Cardiac septum (tissue), 1 donor: Measurements from ENCODE around the gene TFDP1. TPM values are rescaled to one million over a fixed set of nuclear protein-coding genes. Genes with fewer than 3 reads are reported as not detected.
A peak's percentile ranks its signal among the peaks of the same experiment; 100 is the strongest.

ENCODE experiments used
- DNase-seq: peaks from one replicate; pipeline ENCODE4 v3.0.0-alpha.2; 2020; ENCODE audit warnings: low spot score
- intact Hi-C: fragments of 100-400 bp; cut with DNase I; formaldehyde crosslinking; loops from one replicate; pipeline ENCODE4 v1.14.0; 2022
- total RNA-seq: library from RNA; stranded (reverse); fragmentation: NEBNext Ultra II Directional; extraction: Animal tissue kit (Norgen Biotek cat#: 25700); gene quantifications from one replicate; pipeline ENCODE4 v1.2.1, GENCODE V29; 2021
- donor health status: DM: no; HTN: no; CAD: no.

The TFDP1 gene
- total RNA-seq, 1 donor from 2014 or later = 38.8 TPM

DNA sequence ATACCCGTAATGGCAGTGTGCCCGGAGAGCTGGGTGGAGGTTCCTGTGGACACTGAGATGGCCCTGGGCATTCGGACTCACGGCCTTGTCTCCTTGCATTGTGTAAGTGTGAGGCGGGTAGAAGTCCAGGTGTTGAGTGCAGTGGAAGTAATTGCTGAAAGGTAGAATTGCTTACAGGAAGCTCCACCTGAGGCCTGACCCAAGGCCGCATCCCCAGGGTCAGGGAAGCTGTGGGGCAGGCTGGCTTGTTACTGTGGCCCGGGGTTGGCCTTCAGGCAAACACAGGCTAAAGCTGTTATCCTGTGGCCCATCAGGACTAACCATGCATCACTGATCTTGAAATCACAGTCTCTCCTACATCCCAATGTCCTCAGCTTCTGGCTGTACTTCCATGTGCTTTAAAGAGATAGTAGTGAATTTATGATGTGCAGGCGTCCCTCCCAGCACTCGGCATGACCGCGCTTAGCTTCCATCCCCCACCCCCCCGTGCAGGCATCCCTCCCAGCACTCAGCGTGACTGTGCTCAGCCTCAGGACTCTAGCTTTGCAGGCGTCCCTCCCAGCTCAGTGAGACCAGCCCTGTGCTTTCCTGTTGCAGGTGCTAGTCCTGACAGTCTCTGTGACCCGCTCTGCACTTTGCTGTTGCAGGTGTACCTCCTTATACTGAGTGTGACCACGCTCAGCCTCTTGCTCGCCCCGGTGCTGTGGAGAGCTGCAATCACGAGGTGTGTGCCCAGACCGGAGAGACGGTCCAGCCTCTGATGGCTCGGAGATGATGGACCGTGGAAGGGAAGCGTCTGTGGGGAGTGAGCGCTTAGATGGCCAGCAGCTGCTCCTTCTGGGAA is 35.6 kb upstream of the TFDP1 start:
- intact Hi-C loops = loop anchor here (5.0 kb wide), 1 partner anchor 92 kb away; no protein-coding TSS in a partner anchor

GRCh38 chr13:113550453-113550852 is 34.1 kb upstream of the TFDP1 start:
- no peak for DNase-seq
- intact Hi-C loops = no loop called here

More for the DNA sequence above, 35.6 kb upstream of the TFDP1 start:
- peak; percentile 65 for DNase-seq

GRCh38 chr13:113551081-113552000 is 33.2 kb upstream of the TFDP1 start:
- intact Hi-C loops = no loop called here
- peak; percentile 60 for DNase-seq

DNA sequence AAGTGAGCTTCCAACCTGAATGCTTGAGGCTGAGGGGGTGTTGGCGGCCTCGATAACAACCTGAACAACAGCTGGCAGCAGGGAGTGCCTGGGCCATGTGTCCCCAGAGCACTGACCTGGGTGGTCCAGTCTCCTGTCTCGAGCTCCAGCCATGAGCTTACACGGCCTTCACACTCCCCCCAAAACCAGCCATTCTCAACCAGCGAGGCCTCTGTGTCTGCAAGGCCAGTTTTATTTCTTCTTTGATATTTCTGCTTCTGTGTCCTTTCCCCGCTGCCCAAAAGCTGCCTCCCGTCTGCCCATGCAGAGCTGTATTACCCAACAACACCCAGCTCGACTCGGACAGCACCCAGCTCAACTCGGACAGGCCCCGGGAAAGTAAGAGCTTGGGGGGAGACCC is 32.5 kb upstream of the TFDP1 start:
- DNase-seq = peak; percentile 53
- intact Hi-C loops = no loop called here

DNA sequence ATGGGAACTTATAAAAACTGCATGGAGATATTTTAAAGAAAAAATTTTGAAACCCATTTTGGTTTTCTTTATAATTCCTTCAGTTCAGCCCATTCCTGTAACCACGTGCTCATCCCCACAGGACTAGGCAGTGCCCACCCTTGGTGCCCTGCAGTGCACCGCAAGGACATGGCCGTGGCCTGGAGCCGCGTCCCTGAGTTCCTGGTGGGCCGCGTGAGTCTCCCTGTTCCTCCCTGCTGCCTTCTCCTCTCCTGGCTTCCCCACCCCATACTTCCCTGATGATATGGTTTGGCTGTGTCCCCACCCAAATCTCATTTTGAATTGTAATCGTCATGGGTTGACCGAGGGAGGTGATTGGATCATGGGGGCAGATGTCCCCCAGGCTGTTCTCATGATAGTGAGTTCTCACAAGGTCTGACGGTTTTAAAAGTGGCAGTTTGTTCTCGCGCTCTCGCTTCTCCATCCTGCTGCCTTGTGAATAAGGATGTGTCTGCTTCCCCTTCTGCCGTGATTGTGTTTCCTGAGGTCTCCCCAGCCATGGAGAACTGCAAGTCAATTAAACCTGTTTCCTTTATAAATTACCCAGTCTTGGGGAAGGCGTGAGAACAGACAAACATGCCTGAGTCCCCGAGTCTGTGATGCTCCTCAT is 31.6 kb upstream of the TFDP1 start:
- DNase-seq = peak; percentile 64
- intact Hi-C loops = no loop called here

DNA sequence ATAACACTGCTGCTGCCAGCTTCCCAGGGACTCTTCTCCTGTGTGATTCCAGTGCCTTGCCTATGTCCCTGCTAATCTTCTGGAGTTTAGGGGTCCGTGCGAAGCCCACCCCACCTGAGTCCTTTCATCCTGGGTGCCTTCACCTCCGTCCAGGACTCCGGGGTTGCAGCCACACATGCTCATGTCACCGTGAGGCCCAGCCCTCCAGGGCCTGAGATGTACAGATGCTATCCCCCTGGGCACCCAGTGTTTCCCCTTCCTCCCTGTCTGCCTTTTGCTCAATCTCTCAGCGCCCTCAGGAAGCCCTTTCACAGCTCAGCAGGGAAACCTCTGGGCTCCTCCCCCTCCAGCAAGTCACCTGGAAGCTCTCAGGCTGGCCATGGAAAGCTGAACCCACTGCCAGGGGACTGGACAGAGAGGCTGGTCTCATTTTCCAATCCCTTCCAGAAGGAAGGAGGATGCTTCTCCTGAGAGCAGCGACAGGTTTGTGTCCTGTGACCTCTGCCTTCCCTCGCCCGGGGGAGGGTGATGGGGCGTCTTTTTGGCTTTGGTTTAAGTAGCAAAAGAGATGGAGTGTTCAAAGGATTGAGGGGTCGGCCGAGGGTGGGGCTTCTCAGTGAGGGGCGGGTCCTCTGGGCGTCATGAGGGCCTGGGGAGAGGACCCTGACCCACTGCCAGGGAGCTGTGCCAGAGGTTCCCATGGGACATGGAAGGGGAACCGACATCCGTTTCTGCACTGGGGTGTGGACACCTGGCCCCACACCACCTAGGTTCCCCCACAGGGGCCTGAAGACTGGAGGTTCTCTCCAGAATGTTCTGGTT is 30.8 kb upstream of the TFDP1 start:
- peak; percentile 51 for DNase-seq
- intact Hi-C loops = no loop called here

- intact Hi-C loops = no loop called here
These were observed 30.2 kb upstream of the TFDP1 start for GRCh38 chr13:113554333-113554700.

DNA sequence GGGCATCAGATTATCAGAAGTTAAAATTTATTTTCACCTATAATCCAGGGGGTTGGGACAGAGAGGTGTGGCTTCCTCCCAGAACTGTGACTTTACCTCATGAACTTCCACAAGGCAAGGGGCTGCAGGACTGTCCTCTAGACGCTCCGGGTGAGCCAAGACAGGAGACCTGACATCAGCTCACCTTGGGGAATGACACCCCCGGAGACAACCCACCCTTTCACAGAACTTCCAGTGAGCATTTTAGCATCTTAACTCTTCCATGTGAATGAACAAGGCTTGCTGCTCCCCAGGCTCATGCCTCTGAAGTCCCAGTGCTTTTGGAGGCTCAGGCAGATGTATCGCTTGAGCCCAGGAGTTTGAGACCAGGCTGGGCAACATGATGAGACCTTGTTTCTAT is 29.4 kb upstream of the TFDP1 start:
- DNase-seq = peak; percentile 59
- intact Hi-C loops = loop anchor here (5.0 kb wide), 1 partner anchor 83 kb away; no protein-coding TSS in a partner anchor

More at GRCh38 chr13:113554333-113554700, 30.2 kb upstream of the TFDP1 start:
- peak; percentile 53 for DNase-seq

- intact Hi-C loops = loop anchor here (5.0 kb wide), 1 partner anchor 85 kb away; no protein-coding TSS in a partner anchor
These were observed 27.5 kb upstream of the TFDP1 start for GRCh38 chr13:113557013-113557412.

GRCh38 chr13:113558461-113558860 is 26.1 kb upstream of the TFDP1 start:
- intact Hi-C loops = loop anchor here (5.0 kb wide), 1 partner anchor 86 kb away; no protein-coding TSS in a partner anchor
- DNase-seq = no peak

More at GRCh38 chr13:113557013-113557412, 27.5 kb upstream of the TFDP1 start:
- no peak for DNase-seq

GRCh38 chr13:113559061-113559460 is 25.5 kb upstream of the TFDP1 start:
- DNase-seq = no peak
- intact Hi-C loops = loop anchor here (5.0 kb wide), 1 partner anchor 87 kb away; no protein-coding TSS in a partner anchor

GRCh38 chr13:113559901-113560644 is 24.5 kb upstream of the TFDP1 start:
- DNase-seq = peak; percentile 74
- intact Hi-C loops = loop anchor here (5.0 kb wide), 1 partner anchor 88 kb away; no protein-coding TSS in a partner anchor

- DNase-seq = peak; percentile 43
- intact Hi-C loops = no loop called here
These were observed 23.7 kb upstream of the TFDP1 start for GRCh38 chr13:113560645-113561416.

DNA sequence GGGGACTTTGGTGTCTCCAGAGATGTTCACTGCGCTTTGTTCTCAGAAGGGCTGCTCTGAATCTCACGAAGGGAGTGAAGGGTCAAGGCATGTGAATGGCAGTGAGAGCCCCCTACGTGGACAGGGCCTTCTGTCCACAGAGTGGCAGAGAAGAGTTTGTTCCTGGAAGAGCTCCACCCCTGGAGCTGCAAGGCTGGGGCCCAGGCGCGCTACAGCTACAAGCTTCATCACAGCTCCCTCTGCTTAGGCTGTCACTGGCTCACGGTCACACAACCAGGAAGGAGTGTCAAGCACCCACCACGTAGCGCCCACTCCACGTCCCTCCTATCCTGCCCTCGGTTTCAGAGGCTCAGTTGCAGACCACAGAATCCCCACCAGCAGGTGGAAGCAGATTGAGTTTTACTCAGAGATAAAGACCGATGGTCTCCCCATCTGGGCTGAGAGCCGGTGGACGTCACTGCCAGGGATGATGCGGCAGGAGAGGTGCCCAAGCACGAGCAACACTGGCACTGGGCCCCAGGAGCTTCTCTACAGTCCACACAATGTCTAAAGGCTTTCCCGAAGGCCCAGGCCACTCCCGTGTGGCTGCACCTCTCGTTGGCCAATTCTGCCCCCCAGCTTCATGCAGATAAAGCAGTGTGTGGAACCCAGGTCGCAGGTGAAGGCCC is 23.0 kb upstream of the TFDP1 start:
- peak; percentile 57 for DNase-seq
- intact Hi-C loops = loop anchor here (2.0 kb wide), 1 partner anchor 103 kb away; no protein-coding TSS in a partner anchor

GRCh38 chr13:113562085-113562749 is 22.3 kb upstream of the TFDP1 start:
- no peak for DNase-seq

GRCh38 chr13:113562844-113563243 is 21.7 kb upstream of the TFDP1 start:
- intact Hi-C loops = loop anchor here (2.0 kb wide), 1 partner anchor 104 kb away; no protein-coding TSS in a partner anchor

More at GRCh38 chr13:113562085-113562749, 22.3 kb upstream of the TFDP1 start:
- intact Hi-C loops = loop anchor here (2.0 kb wide), 1 partner anchor 103 kb away; no protein-coding TSS in a partner anchor

More at GRCh38 chr13:113562844-113563243, 21.7 kb upstream of the TFDP1 start:
- DNase-seq = no peak
